ENCODE data around the gene CPA1.

GRCh38 chr7:130393101-130393561 is 12.8 kb downstream of the CPA1 start:
- TF ChIP-seq CTCF (IDR thresholded peaks at IDR 0.05) = no peak
- TF ChIP-seq POLR2A (IDR thresholded peaks at IDR 0.05) = no peak
